Measurements from ENCODE around the gene LRRC23. TPM values are rescaled to one million over a fixed set of nuclear protein-coding genes. Genes with fewer than 3 reads are reported as not detected.

Gene LRRC23
- 10 to 100 TPM in 1 of 4 donors, 1 to 10 TPM in 2, not detected in 1; 1.7 to 35.5 (median 3.0) TPM for total RNA-seq

GRCh38 chr12:6904280-6905276, at the start of gene LRRC23:
LRRC23 (plus strand) TSS chr12:6904822; CDS start chr12:6905634, 812 bp downstream.
- peak; percentile 97 to 99 (median 98) for DNase-seq
- TF ChIP-seq POLR2A (IDR thresholded peaks at IDR 0.05) (peak in 1 of 2 donors; percentile 31), CTCF (IDR thresholded peaks at IDR 0.05) (no peak)
- Histone ChIP-seq H3K27ac (peak within 1 kb of the TSS; percentile 62 to 76 (median 72)), H3K36me3 (no peaks in the 10 kb centered on the region), H3K4me1 (peaks cover 0 to 13% (median 8%) of the 10 kb centered on the region in 4 donors), H3K27me3 (no peaks in the 10 kb centered on the region), H3K4me3 (peak within 1 kb of the TSS; percentile 44 to 67 (median 61)), H3K9me3 (no peaks in the 10 kb centered on the region)

- peaks cover 0 to 50% (median 0%) of the 10 kb centered on the region in 3 donors for H3K36me3 ChIP-seq
- no peak overlapping the region for H3K4me3 ChIP-seq
- no peak for DNase-seq
- peaks cover 0 to 14% (median 7%) of the 10 kb centered on the region in 4 donors for H3K4me1 ChIP-seq
- H3K27me3 ChIP-seq, result no peaks in the 10 kb centered on the region
- TF ChIP-seq POLR2A (IDR thresholded peaks at IDR 0.05), result no peak
- no peak for TF ChIP-seq CTCF (IDR thresholded peaks at IDR 0.05)
- H3K27ac ChIP-seq, result no peak overlapping the region
- H3K9me3 ChIP-seq, result no peaks in the 10 kb centered on the region
Measured at GRCh38 chr12:6855322-6855721, 49.3 kb upstream of the LRRC23 start.

GRCh38 chr12:6858799-6859198, 45.8 kb upstream of the LRRC23 start:
- Histone ChIP-seq H3K9me3 (no peaks in the 10 kb centered on the region), H3K4me3 (no peak overlapping the region), H3K27me3 (no peaks in the 10 kb centered on the region), H3K4me1 (no peaks in the 10 kb centered on the region), H3K36me3 (peaks cover 0 to 83% (median 0%) of the 10 kb centered on the region in 3 donors), H3K27ac (no peak overlapping the region)
- no peak for TF ChIP-seq CTCF (IDR thresholded peaks at IDR 0.05)
- TF ChIP-seq POLR2A (IDR thresholded peaks at IDR 0.05), result no peak
- no peak for DNase-seq

- no peak for DNase-seq
- TF ChIP-seq POLR2A (IDR thresholded peaks at IDR 0.05) (no peak), CTCF (IDR thresholded peaks at IDR 0.05) (no peak)
- no peak overlapping the region for H3K27ac ChIP-seq
- no peaks in the 10 kb centered on the region for H3K27me3 ChIP-seq
- H3K4me3 ChIP-seq, result no peak overlapping the region
- H3K9me3 ChIP-seq, result no peaks in the 10 kb centered on the region
- no peaks in the 10 kb centered on the region for H3K4me1 ChIP-seq
- peaks cover 0 to 95% (median 0%) of the 10 kb centered on the region in 3 donors for H3K36me3 ChIP-seq
Measured at GRCh38 chr12:6860116-6860515, 44.5 kb upstream of the LRRC23 start.

- peaks cover 0 to 97% (median 0%) of the 10 kb centered on the region in 3 donors for H3K36me3 ChIP-seq
- TF ChIP-seq CTCF (IDR thresholded peaks at IDR 0.05) (no peak), POLR2A (IDR thresholded peaks at IDR 0.05) (no peak)
- no peaks in the 10 kb centered on the region for H3K4me1 ChIP-seq
- H3K9me3 ChIP-seq, result no peaks in the 10 kb centered on the region
- H3K4me3 ChIP-seq, result no peak overlapping the region
- DNase-seq, result no peak
- no peaks in the 10 kb centered on the region for H3K27me3 ChIP-seq
- no peak overlapping the region for H3K27ac ChIP-seq
Measured at GRCh38 chr12:6860942-6861341, 43.7 kb upstream of the LRRC23 start.

Measured in Peyer's patch (tissue), 4 donors.